ENCODE data around the gene LDLRAD3.

DNA sequence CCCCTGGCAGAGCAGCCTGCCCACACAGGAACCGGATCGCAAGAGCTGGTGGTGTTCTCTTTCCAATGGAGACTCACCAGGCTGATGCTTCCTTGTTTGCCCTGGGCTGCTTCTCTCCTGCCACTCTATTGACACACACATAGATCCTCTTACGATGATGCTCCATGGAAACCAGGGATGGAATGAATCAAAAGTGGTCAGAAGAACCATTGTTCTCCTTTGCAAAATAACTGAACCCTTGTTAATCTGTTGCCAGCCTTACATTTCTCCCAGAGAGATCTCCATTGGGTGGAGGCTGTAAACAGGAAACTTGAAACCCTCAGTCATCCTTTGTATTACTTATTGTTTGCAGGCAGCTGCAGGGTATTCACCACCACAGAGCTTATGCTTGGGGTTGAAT, 24.6 kb upstream of the LDLRAD3 start:
- TF ChIP-seq CTCF (IDR thresholded peaks at IDR 0.05) = no peak
- no peak for TF ChIP-seq POLR2A (IDR thresholded peaks at IDR 0.05)
